ENCODE measurements around the gene PDE11A.

DNA sequence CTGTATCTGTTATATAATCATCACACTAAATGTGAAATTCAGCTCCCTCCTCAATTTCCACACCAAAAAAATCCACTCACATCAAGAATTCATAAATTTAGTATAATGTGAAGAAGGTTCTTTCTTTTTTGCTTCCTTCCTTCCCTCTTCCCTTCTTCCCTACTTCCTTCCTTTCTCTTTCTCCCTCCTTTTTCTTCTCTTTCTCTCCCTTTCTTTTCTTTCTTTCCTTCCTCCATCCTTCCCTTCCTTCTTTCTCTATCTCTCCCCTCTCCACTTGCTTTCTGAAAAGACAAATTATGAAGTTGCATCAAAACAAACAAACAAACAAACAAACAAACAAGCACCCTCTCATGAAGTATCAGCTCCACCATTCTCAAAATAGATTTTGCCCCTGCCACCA, 290.0 kb downstream of the PDE11A start:
- TF ChIP-seq EZH2 (IDR thresholded peaks at IDR 0.05; ENCODE audit: insufficient read depth, poor library complexity, severe bottlenecking) (no peak), EZH2phosphoT487 (IDR thresholded peaks at IDR 0.05; ENCODE audit: insufficient read depth, low read depth) (no peak)

All from GM23248 (cell line).